PFSK-1 (cell line): ENCODE data around the gene CCDC74B.

Experiments used
- FOXP2 ChIP-seq: optimal IDR thresholded peaks from 2 replicates; pipeline ENCODE3; 2011; ENCODE audit warnings: borderline replicate concordance, control low read depth, inconsistent platforms; ENCODE audit not compliant: insufficient read depth; ENCODE audit errors: extremely low read length, extremely low read depth
- POLR2AphosphoS5 ChIP-seq: IDR thresholded peaks from 2 replicates; pipeline ENCODE4 v1.6.1; 2012; ENCODE audit warnings: low read depth, mild to moderate bottlenecking, control low read depth, low read length, moderate library complexity
- REST ChIP-seq, 2 experiments: IDR thresholded peaks; 2 replicates each; pipeline versions ENCODE4 v1.6.1 to v1.8.0; 2011 to 2012; ENCODE audit warnings: low read depth in 2 of 2, low read length in 2 of 2, control low read depth in 1 of 2, inconsistent platforms in 1 of 2, mild to moderate bottlenecking in 1 of 2, moderate library complexity in 1 of 2; ENCODE audit not compliant: insufficient read depth in 1 of 2
- SIN3A ChIP-seq: IDR thresholded peaks from 2 replicates; pipeline ENCODE4 v1.6.1; 2012; ENCODE audit warnings: mild to moderate bottlenecking, low read length, moderate library complexity, borderline replicate concordance; ENCODE audit not compliant: insufficient read depth
- TAF1 ChIP-seq: IDR thresholded peaks from 2 replicates; pipeline ENCODE4 v1.6.1; 2012; ENCODE audit warnings: low read length, control low read depth, borderline replicate concordance; ENCODE audit not compliant: insufficient read depth

The CCDC74B gene

GRCh38 chr2:130185436-130185835 lies 40.5 kb upstream of the CCDC74B start:
- 0 out of 4 replicates have a peak, but pooled peaks of 1 of the 2 experiments have one; percentile 19 for TF ChIP-seq REST (IDR thresholded peaks at IDR 0.05; ENCODE audit: insufficient read depth in 1 of 2, low read depth in 2 of 2, low read length in 2 of 2)
- TF ChIP-seq POLR2AphosphoS5 = no peak

GRCh38 chr2:130183512-130184373 lies 38.8 kb upstream of the CCDC74B start:
- TF ChIP-seq REST (IDR thresholded peaks at IDR 0.05; ENCODE audit: insufficient read depth in 1 of 2, low read depth in 2 of 2, low read length in 2 of 2) (no peak), TAF1 (no peak), SIN3A (no peak), FOXP2 (no peak), POLR2AphosphoS5 (no peak)

- TF ChIP-seq FOXP2 (peak; percentile 27), POLR2AphosphoS5 (peak; percentile 51), SIN3A (peak; percentile 42; the same call in 1 of the 2 replicates)
These were observed 37.2 kb upstream of the CCDC74B start, which contains the start of gene MZT2B for GRCh38 chr2:130181880-130182682. TSS of gene MZT2B (plus strand) at chr2:130182262. CDS start at chr2:130182283, 21 bp downstream.

GRCh38 chr2:130181325-130181879 lies 36.5 kb upstream of the CCDC74B start, which contains the start of gene SMPD4:
TSS of gene SMPD4 (minus strand) at chr2:130181602. CDS start at chr2:130176592, 5,010 bp downstream.
- TF ChIP-seq TAF1 (0 out of 2 replicates have a peak, but pooled peaks have one; percentile 77), REST (IDR thresholded peaks at IDR 0.05; ENCODE audit: insufficient read depth in 1 of 2, low read depth in 2 of 2, low read length in 2 of 2) (no peak), SIN3A (no peak), FOXP2 (no peak), POLR2AphosphoS5 (peak; percentile 76)

- TF ChIP-seq FOXP2 (no peak), TAF1 (no peak), POLR2AphosphoS5 (no peak), SIN3A (no peak), REST (IDR thresholded peaks at IDR 0.05; ENCODE audit: insufficient read depth in 1 of 2, low read depth in 2 of 2, low read length in 2 of 2) (no peak)
These were observed 25.0 kb upstream of the CCDC74B start for GRCh38 chr2:130169896-130170295.
